Activated CD8-positive, alpha-beta memory T cell treated with anti-CD3 and anti-CD28 coated beads, Interleukin-2, amount 50 U/mL, for 48 hours (primary cell): Measurements from ENCODE around the gene MEIS1.

Experiments
- DNase-seq: peaks from one replicate; pipeline ENCODE4 v3.0.0-alpha.2; 2020

The MEIS1 gene

DNA sequence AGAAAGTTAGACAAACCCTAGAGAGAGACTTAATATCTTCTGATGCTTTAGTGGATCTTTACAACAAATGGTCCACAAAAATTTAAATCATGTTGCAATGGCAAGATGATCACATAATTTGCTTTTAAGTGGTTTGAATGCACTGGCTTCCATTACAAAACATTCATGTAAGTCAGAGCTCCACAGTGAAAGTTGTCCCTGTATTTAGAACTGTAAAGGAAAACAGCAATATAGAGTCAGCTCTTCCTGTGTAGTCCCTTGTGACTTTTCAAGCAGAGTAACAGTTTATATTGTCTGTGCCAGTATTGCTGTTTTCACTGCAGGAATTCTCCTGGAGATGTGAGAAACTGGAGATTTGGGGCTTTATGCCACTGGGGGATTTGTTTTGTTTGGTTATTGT lies 77.7 kb downstream of the MEIS1 start:
- no peak for DNase-seq

DNA sequence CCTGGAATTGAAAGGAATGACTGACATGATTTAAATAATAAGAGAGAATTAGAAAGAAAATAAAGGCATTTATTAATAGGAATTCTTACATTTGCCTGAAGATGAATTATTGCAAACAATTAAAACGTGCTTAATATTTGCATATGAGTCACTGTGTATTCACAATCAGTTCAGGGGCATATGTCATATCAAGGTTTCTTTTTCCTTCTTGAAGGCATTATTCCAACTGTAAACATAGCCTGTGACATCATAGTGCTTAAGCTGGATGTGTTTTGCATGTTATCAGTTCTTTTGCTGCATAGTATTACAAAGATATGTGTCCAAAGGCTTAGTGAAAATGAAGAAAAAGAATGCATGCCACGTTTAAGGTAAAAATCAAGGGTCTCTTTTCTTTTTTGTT lies 80.8 kb downstream of the MEIS1 start:
- DNase-seq, result no peak

DNA sequence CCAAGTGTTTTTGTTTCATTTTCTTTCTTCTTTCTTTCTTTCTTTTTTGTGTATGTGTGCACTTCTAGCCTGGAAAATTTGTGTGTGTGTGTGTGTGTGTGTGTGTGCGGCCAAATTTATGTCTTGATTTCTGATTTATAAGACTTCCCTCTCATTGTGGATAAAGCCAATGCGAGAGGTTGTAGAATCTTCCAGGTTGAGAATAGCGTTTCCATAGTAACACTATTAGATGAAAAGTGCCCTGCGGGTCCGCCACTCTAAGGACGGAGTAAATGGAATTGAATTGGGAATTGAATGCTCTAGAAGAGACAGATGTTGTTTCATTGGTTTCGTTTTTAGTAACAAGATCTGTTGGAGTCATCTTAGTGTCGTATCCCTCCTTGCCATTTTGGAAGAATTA lies 81.6 kb downstream of the MEIS1 start:
- no peak for DNase-seq

DNA sequence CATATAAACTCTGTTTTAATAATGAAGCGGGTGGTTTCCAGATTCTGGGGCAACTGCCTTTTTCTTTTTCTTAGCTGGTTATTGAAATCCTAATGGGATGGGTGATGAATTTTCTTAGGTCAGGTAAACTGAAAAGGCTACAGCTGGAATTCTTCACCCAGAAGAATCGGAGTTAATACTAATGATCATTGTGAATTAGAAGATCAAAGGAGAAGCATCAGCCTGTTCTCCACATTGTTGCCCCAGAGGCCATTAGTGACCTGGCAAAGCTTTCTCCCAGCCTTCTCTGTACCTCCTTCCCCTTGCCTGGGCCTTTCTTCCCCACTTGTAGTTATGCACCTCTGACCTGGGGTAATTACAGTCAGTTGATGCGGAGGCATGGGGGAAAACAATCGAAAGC lies 82.8 kb downstream of the MEIS1 start:
- no peak for DNase-seq

DNA sequence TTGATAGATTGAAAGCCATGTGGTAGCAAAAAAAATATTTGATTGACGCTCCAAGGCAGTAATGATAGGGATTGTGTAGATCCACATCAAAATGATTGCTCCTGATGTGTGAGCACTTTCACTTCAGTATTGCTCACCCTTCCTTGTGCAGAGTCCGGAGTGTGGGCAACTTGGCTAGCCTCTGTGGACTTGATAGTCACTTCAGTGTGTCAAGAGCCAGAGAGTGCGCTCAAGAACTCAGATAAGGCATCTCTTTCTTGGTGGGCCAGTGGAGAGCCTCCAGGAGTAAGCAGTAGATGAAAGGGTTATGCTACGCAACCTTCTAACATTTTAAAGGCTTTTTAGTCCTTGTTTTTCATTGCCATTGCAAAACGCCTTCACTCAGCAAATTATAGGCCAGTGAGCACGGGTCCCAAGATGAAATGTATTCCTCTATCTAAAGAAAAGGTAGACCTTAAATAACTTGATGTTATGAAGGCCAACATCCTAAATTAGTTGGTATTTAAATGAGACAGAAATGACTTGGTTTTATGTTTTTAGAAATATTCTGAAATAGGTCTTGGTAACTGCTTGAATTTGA lies 84.4 kb downstream of the MEIS1 start:
- DNase-seq, result no peak

DNA sequence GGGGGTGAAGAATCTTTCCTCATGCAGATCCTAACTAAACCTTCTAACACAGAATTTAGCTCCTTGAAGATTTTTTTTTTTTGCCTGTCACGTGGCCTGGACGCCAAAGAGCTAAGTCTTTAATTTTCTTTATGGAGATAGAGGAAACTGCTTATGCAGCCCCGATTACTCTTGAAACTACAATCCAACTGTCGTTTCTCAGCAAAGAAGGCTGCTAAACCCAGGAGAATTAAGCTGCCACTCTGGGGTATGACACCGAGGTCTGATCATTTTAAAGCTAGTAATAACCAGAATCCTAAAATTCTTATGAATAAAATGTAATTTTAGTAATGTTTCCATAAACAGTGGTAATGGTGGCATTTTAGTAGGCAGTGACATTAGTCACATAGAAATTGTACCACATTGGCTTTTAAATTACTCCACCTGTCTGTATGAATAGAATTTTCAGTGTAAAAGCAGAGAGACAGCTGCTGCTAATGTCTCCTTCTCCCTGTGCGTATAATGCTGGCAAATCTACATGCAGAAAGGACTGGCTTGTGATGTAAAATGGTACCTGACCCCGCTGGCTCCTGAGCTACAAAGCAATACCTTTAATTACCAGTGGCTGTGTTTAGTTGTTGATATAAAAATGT lies 86.5 kb downstream of the MEIS1 start:
- no peak for DNase-seq

DNA sequence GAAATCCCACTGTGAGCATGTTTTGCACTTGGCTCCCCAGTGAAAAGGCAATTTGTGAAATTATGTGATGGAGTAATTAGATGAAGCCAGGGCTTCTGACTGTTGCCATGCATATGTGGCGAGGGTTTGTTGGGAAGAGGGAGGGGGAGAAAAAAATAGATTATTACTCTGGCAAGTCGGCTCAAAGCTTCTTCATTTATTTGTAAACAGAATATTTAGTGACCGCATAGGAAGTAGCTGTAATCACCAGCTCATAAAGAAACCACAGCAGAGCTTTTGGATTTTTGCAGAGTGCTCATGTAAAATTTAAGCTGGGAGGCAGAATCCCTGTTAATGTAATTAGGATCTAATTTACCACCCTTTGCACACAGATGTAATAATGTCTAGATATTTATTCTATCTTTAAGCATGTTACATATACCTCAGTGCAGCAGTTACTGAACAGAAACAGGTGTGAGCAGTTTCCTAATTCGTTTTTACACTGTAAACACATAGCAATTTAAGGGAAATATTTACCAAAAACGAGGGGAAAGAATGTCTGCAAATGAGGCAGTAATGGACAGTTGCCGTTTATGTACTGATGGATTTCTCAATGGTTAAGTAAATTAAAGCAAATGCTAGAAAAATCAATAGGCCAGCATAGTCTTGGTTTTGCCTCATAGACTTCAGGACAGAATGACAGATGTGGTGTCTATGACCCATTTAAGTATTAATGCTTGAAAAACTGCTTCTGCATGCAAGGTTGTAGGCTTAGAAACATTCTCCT lies 87.9 kb downstream of the MEIS1 start:
- DNase-seq, result no peak

DNA sequence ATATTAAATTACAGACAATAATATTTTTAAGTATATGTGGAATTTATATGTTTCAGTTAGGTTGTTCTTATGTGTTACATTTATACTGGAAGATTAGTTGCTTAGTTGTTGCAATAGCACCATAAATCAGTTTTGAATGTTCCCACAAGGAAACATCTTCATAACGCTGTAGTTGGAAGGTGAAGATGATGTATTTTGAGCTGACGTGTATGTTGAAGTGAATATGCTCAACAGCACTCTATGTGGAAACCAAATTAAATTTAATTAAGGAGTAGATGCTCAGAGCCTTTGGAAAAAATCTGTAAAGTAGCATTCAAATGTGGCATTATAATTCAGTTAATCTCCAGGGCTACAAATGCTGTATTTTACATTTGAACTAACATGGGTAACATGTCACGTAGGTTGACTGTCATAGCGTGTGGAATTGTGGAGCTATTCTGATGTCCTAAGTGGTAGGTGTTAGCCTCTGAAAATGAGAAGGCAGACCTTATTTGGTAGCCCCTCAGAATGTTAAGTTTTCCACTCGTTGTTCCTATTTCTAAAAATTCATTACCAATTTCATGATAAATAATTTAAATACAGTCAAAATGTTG lies 88.5 kb downstream of the MEIS1 start:
- no peak for DNase-seq

DNA sequence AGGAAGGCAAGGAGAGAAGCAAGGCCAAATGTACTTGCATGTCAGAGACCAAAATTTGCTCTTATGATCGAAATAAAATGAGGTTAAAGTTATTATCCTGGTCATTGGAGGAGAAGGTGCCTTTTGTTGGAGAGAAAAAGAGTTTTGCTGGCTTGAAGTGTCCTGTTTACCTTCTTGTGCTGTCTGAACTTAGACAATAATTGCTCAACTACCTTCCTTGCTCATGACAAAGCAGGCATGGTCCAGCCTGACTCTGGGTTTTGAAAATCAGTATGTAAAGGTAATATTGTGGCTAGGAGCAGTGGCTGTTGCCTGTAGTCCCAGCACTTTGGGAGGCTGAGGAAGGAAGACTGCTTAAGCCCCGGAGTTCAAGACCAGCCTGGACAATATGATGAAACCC lies 89.1 kb downstream of the MEIS1 start:
- DNase-seq, result no peak

DNA sequence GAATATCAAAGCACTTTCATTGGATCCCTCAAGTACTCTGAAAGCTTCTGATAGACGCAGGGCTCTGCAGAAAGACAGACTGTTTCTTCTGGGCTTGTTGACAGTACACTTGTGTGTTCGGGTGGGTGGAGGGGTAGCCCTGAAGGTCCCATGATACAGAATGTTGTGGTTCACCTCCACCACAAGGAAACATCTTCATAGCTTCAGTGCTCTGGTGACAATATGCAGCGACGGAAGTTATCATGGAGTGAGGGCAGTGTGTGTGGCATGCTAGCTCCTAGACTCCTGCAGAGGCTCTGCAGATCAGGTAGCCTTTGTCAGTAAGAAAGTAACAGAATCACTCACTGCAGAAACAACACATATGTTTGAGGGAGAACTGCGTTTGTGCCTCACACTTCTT lies 90.7 kb downstream of the MEIS1 start:
- no peak for DNase-seq

DNA sequence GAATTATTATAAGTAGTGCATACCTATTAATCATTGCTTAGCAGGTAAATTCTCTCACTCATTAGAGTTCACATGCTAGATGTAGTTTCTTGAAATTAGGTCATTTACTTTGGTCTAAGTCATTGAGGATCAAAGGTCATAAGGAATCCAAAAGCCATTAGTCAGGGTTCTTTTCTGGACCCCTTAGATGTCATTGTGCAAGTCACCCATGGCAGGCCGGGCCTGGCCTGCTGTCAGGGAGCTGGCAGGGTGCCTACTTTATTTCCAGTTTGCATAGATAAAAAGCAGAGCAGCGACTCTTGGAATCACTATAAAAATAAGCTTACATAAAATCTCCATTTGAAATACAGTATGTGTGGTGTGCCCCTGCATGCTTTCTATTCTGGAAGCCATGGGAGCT lies 91.3 kb downstream of the MEIS1 start:
- DNase-seq, result no peak

DNA sequence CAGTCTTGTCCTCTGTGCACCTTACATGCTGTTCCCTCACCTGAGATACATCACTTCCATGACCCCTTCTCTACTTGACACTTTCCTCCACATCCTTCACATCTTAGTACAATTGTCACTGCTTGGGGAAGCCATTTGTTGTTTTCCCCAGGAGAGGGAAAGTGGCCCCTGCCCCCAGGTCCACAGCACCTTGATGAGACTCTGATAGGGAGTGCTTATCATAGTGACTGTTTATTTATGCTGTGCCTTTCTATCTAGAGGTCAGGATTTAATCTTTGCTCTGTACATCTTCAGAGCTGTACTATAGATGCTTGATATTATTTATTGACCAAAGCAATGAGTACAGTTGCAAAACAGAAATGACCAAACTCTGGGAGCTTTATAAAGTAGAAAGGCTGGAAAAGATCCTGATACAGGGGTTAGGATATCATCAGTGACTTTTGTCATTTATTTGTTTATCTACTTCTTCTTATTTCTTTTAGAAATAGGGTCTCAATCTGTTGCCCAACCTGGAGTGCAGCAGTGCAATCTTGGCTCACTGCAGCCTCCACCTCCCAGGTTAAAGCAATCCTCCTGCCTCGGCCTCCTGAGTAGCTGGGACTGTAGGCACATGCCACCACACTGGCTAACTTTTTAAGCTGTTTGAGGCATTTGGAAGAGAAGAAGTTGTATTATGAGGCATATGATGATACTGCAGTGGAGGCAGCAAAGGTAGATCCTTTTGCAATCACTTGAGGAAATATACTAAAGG lies 94.2 kb downstream of the MEIS1 start:
- DNase-seq, result no peak

DNA sequence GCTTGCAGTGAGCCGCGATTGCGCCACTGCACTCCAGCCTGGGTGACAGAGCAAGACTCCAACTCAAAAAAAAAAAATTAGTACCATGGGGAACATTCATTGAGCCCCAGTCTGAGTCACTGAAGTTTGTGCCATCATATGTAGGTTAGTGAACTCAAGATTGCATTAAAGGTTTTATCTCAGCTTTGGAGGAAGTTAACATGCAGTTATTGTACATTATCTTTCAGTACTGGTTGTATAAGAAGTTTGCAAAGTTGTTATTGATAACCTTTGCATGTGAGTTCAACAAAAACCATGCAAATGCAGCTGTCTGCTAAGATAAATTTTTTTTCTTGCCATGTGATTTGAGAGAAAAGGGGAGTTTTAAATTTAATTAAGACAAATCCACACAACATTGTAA lies 95.7 kb downstream of the MEIS1 start:
- DNase-seq, result no peak

DNA sequence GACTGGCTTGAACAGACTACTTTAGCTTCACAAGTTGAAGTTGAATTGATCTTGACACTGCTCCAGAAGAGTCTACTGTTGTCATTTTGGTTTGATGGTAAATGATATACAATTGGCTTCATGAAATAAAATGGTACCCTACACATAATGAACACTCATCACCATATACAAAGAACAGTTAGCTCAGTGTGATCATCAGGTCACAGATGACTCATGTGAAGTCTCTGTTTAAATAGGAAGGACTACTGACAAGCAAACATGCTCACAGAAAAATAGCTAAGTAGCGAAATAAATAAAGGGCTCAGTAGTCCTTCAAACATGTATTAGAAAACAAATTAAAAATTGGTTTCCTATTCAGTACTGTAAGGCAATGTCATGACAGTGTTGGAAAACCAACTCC lies 96.2 kb downstream of the MEIS1 start:
- no peak for DNase-seq

DNA sequence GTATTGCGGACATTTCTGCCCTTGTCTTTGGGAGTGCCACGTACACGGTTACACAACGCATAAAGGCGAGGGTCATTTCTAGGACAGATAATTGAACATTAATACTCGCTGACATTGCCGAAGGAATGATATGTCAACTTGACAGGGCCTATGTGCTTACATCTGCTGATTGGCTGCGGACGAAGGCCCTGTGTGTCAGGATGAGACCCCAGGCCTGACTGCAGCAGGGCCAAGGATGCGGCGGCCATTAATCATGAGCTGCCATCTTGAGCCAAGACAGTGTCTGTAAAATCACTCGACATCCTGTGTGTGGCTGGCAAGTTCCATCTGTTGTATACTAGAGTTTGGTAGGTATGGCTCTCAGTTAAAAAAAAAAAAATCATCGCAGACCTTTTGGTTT lies 96.6 kb downstream of the MEIS1 start:
- DNase-seq, result no peak

DNA sequence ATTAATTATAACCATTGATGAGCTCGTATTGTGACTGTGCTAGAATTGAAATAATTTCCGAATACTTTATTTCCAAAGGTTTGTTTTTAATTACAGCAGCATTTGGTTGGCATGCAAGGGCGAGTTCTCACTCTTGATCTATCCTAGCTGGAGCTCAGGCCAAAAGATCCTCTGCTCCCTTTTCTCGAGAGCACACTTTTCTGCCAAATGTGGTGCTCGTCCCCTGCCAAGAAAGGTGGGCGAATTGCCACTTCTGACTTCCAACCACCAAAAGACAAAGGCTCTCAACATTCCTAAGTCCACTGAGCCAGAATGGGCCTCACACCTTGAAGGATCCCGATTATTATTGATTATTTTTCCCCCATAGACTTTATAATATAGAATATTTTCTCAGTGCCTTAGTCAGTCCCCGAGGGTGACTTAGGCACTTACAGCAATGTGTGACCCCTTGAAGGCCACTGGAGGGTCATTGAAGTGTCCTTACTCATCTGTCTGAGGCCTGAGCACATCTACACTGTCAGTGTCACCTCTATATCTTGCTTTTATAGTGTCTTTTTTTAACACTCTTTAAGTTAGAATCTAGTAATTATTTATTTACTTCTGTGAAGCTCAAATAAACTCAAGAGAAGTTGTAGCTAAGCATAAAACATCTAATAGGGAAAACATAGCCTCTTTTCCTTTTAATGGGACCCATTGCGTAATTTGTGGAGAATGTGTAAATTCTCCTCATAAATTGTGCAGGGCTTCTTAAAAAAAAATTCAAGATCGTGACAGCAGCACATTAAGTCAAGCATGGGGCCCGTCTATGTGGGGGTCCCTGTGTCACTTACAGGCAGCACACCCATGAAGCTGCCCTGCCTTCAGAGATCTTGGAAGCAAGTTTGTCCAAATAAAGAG lies 98.3 kb downstream of the MEIS1 start:
- no peak for DNase-seq

DNA sequence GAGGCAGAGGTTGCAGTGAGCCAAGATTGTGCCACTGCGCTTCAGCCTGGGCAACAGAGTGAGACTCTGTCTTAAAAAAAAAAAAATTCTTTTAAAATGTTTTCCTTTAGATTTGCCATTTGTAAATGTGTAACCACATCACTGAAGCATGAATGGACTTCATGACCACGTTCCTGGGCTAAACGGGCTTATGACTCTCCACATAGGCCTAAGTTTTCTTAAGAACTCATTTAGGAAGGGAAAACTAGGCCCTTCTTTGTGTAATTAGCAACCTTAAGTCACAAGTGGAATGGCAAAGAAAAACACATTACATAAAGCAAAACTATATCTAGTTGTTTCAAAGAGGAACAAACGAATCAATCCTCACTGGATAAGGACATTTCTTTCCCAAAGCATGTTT lies 99.5 kb downstream of the MEIS1 start:
- DNase-seq, result no peak

DNA sequence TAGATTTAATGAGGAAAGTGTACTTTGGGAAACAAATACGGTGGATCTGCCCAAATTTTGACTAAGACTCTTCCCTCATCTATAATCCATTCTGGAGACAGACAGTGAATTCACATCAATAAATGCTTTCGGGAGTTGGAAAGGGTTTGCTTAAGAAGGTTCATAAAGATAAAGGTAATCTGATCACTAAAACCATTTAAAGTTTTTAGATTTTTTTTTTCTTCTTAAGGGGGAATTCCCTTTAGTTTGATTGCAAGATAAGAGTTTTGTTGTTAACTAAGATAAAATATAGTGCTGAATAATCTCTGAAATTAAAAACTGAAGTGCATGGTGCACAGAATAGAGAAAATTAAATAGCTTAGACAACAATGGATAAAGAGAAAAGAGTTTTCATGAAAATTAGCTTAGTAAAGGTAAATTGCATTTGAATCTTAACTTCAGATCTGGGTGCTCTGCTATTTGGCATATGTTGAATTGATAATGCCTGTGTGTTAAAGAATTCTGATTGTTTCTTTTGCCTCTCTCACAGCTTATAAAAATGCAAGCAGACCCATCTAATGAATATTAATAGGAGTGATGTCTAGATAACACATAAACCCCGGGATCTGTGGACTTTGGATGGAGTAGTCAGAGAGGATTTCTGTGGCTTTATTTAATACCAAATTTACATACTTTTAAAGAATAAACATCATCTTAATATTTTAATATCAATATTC lies 100.8 kb downstream of the MEIS1 start:
- no peak for DNase-seq

DNA sequence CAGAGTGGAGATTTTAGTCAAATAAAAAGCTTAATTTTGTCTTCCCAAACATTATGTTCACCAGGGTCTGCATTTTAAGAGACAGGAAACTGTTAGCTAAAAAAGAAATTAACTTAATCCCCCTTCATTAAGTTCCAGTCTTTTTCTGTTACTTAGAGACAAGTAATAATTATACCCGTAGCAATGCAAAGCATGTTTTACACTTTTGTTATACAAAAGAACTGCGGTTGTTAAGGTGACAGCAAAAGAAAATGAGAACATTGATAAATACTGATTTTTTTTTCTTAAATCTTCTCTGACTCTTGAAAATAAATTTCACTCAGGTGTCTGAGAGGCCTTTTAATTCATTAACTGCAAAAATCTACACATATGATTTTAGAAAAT lies 101.4 kb downstream of the MEIS1 start:
- DNase-seq, result no peak

DNA sequence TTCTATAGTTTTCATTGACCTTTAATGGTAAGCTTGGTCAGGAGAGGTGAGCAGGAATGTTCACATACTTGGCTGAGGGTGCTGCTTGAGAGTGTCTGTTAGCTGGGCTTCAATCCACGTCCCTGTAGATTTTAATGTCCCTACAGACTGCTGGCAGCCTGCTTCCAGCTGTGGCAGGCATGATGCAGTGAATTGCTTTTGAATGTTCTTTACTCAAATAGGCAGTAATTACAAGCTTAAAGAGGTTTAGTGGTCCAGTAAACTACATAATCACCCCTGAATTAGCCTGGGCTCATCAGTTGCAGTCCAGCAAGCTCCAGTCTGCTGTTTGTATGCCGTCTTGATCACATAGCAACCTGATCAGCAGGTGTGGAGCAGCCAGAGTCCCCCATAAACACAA lies 102.1 kb downstream of the MEIS1 start:
- no peak for DNase-seq

DNA sequence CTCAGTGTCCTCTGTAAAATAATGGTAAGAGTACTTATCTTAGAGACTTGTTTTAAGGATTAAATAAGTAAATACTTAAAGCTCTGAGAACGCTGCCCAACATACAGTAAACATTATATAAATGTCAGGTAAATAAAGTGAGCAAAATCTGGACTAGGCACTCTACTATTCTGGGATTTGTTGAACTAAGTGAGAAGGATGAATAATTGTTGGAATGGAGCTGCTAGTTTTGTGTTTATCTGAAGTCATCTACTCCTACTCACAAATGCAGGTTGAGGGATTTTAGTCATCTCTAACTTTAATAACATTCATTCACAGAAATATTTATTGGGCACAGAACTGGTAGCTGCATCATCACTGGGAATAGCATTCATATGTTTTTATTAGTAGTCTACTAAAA lies 103.4 kb downstream of the MEIS1 start:
- no peak for DNase-seq

DNA sequence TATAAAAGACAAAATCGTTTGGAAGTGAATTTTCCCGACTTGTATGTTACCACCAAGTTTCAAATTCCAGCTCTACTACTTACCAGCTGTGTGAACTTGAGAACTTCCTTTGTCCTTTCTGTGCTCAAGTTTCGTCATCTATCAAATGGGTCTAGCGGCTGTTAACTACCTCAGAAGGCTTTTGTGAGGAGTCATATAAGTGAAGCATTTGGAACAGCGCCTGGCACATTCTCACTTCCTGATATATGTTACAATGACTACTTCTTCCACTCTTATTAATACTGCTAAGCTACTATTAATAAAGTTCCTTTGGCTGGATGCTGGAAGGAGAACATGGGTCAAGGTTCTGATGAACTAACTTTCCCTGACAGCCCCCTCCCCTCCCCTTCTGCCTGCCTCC lies 104.5 kb downstream of the MEIS1 start:
- DNase-seq, result no peak
